Vagina (tissue), 2 donors: Measurements from ENCODE around the gene STARD4.

Experiments used
- CTCF ChIP-seq, 3 experiments: fragments of 450-650 bp in 2 of 3; fragments of 200-600 bp in 1 of 3; sonication (generic) in 1 of 3; IDR thresholded peaks; one replicate each; pipeline ENCODE4 v1.5.1; 2017 to 2019; ENCODE audit warnings: antibody characterized with exemption in 3 of 3, mild to moderate bottlenecking in 2 of 3, moderate library complexity in 2 of 3
- POLR2A ChIP-seq, 2 donors: fragments of 450-650 bp; IDR thresholded peaks; one replicate each; pipeline ENCODE4 v1.6.1; 2017; ENCODE audit warnings: antibody characterized with exemption in 2 of 2, mild to moderate bottlenecking in 2 of 2, moderate library complexity in 2 of 2
- POLR2AphosphoS5 ChIP-seq, 2 donors: sonication (generic); formaldehyde crosslinking; IDR thresholded peaks; one replicate each; pipeline ENCODE4 v1.9.0; 2017; ENCODE audit warnings: antibody characterized with exemption in 2 of 2, mild to moderate bottlenecking in 2 of 2, low read depth in 1 of 2; ENCODE audit not compliant: insufficient read depth in 1 of 2

- TF ChIP-seq CTCF (IDR thresholded peaks at IDR 0.05) (no peak), POLR2AphosphoS5 (IDR thresholded peaks at IDR 0.05; ENCODE audit: insufficient read depth in 1 of 2, low read depth in 1 of 2) (no peak), POLR2A (IDR thresholded peaks at IDR 0.05) (no peak)
Observed at GRCh38 chr5:111556501-111556900, 44.2 kb upstream of the STARD4 start.
